CD1c-positive myeloid dendritic cell (primary cell): ENCODE measurements around the gene CCL26.
A peak's percentile ranks its signal among the peaks of the same experiment; 100 is the strongest.

Experiments used
- DNase-seq: peaks from one replicate; pipeline ENCODE4 v3.0.0-alpha.2; 2016; ENCODE audit errors: extremely low spot score

CCL26 gene

GRCh38 chr7:75772081-75773077, at the start of gene CCL26:
Gene CCL26, minus strand, starts transcription at chr7:75772211. Its CDS starts 35 bp downstream, at chr7:75772176.
- peak; percentile 24 for DNase-seq

DNA sequence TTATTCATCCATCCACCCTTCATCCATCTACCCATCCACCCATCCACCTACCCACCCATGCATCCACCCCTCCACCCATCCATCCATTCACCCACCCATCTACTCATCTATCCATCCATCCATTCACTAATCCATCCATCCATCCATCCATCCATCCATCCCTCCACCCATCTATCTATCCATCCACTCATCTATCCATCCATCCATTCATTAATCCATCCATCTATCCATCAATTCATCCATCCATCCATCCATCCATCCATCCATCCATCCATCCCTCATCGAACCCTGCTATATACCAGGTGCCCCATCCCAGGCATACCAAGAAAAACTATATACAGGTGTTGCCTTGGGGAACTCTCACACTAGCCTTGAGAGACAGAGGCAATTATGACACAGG, 48.7 kb upstream of the CCL26 start:
- no peak for DNase-seq

- DNase-seq: peak; percentile 92
Measured at GRCh38 chr7:75819711-75820110, 47.7 kb upstream of the CCL26 start.

GRCh38 chr7:75818472-75818871, 46.5 kb upstream of the CCL26 start:
- peak; percentile 65 for DNase-seq

DNA sequence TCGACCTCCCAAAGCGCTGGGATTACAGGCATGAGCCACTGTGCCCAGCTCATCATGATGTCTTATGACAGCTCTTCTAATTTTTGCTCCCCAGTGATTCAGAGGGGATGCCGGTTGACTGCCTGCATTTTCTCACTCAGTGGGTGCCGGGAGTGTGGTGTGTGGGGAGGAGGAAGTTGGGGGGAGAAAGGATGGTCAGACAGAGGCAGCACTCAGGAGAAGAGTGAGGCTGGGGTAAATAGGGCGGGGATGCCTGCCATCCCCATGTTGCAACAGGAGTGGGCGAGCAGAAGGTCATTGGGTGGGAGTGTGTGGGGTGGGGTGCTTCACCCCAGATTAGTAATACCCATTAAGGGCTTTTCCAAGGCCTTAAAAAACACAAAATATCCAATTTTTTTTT, 45.1 kb upstream of the CCL26 start:
- peak; percentile 78 for DNase-seq

- no peak for DNase-seq
Measured at GRCh38 chr7:75815418-75816064, 43.5 kb upstream of the CCL26 start.

DNA sequence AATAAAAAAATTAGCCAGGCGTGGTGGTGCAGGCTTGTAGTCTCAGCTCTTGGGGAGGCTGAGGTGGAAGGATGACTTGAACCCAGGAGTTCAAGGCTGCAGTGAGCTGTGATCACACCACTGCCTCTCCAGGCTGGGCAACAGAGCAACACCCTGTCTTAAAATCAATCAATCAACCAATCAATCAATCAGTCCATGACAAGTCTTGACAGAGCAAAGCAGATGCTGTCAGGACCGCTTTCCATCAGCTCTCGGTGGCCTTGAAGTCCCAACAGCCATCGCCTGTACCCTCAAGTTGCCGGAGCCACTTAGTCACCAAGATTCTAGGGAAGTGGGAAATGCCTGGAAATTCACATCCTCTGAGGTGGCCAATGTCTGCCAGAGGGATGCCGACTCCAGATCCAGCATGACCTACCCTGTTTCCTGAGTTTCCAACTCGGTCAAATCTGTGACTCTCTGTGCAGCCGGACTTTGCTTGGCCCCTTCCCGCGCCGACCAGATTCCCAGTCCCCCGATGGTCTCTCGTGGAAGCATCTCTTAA, 42.5 kb upstream of the CCL26 start:
- DNase-seq: peak; percentile 67

DNA sequence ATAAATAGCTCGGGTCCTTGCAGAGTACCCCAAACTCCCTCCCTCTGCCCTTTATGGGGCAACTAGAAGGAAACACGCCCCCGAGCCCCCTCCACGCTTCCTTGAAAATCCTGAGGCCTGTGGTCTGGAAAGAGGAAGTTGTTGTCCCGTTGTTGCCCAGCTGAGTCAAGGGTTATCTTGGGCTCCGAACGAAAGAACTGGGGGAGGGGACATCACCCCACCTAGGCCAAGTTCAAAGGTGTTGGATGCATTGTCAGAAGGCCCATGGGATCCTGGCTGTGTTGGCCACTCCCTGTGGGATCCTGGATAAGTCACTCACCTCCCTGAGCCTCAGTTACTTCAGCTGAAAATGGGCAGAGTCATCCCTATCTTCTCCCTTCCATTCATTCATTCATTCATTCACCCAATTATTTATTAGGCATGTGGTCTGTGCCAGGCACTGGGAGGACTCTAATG, 41.8 kb upstream of the CCL26 start, which contains the start of gene CCL24:
Gene CCL24 (minus strand): TSS at position 26 of the 456 bp plus-strand sequence. CDS start 91 bp downstream, outside the sequence.
- peak; percentile 84 for DNase-seq

DNA sequence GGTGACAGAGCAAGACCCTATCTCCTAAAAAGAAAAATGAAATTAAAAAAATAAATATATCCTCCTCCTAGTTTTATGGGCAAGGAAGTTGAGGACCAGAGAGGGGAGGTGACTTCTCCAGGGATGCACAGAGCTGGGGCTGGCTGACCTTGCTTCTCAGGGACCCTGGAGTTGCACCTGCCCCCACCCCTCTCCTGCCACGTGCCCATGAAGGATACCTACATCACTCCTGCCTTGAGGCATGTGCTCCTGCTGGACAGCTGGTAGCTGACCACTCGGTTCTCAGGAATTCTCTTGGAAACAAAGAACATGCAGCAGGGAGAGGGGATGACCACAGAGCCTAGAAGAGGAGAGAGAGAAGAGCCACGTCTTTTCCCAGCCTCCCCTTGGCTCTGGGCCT, 41.1 kb upstream of the CCL26 start:
- no peak for DNase-seq

GRCh38 chr7:75811894-75812678, 40.1 kb upstream of the CCL26 start:
- DNase-seq: no peak

DNA sequence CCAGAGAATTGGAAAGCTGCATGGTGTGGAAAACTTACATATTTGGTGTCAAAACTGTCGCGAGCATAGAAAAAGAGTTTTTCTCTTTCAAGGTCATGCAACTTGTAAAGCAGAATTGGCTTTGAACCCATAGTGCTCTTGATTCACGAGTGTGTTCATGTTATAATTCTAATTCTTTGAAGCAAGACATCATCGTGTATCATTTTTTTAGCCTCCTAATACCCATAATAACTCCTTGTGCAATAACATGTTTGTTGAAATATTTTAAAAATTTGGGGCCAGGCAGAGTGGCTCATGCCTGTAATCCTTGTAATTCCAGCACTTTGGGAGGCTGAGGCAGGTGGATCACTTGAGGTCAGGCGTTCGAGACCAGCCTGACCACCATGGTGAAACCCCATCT, 37.4 kb upstream of the CCL26 start:
- no peak for DNase-seq

DNA sequence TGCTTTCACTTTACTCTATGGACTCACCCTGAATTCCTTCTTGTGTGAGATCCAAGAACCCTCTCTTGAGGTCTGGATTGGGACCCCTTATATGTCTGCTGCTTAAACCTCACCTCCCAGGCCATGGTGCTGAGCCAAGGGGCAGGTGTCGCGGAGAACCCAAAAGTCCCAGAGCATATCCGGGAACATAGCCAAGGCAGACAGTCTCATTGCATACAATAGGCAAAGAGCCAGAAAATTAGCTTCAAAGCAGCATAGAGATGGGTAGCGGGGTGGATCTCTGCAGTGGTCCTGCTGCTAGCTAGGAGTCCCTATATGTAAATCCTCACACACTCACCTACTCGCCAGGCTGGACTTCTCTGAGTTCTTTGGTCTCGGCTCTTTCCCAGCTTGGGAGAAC, 36.1 kb upstream of the CCL26 start:
- no peak for DNase-seq

DNA sequence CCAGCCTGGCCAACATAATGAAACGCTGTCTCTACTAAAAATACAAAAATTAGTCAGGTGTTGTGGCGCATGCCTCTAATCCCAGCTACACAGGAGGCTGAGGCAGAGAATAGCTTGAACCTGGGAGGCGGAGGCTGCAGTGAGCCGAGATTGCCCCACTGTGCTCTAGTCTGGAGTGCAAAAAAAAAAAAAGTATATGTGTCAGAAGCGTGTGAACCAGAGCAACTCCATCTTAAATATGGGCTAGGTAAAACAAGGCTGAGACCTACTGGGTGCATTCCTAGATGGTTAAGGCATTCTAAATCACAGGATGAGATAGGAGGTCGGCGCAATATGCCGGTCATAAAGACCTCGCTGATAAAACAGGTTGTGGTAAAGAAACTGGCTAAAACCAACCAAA, 35.4 kb upstream of the CCL26 start:
- no peak for DNase-seq

- DNase-seq: no peak
Measured at GRCh38 chr7:75806560-75807307, 34.7 kb upstream of the CCL26 start.

DNA sequence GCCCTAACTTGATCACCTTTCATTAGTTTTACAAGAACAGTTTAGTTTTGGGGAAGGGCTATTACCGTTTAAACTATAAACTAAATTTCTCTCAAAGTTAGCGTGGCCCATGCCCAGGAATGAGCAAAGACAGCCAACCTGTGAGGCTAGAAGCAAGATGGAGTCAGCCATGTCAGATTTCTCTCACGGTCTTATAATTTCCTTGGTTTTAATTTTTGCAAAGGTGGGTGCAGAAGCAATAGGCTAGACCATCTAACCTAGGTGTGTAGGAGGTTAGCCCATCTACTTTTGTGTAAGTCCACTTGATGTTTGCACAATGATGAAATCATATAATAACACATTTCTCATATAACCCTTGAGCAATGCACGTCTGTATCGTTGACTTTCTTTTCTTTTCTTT, 32.7 kb upstream of the CCL26 start:
- no peak for DNase-seq

GRCh38 chr7:75804004-75804403, 32.0 kb upstream of the CCL26 start:
- no peak for DNase-seq

GRCh38 chr7:75802552-75802821, 30.5 kb upstream of the CCL26 start:
- no peak for DNase-seq

DNA sequence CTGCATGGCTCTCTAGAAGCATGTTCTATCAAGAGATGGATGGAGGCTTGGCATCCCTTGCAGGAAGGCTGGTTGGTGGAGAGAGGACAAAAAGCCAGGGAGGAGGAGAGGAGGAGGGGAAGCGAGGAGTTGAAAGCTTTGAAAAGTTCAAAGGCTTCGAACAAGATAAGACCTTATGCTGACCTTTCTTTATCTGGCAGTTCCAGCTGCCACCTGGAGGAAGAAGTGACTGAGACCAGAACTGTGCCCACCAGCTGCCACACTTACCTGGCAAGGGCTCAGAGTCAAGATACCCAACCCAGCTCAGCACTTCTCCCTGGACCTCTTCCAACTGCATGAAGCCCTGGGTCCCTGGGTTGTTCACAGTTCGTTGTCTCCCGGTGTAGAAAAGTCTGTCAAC, 26.8 kb upstream of the CCL26 start:
- no peak for DNase-seq

GRCh38 chr7:75796420-75796819, 24.4 kb upstream of the CCL26 start:
- no peak for DNase-seq

- peak; percentile 90 for DNase-seq
Measured at GRCh38 chr7:75795831-75796285, 23.8 kb upstream of the CCL26 start.

- no peak for DNase-seq
Measured at GRCh38 chr7:75793676-75794075, 21.7 kb upstream of the CCL26 start.
